ENCODE data around the gene HRH3. TPM values are rescaled to one million over a fixed set of nuclear protein-coding genes. Genes with fewer than 3 reads are reported as not detected.

The HRH3 gene
- total RNA-seq, 2 donors from 2014 or later: 0.44 TPM; not detected in 1

- Histone ChIP-seq H3K9ac (ENCODE audit: extremely low read depth, low read length, poor library complexity, severe bottlenecking) (no peak overlapping the region), H3K4me1 (ENCODE audit: control insufficient read depth, insufficient read depth, low read length) (no peaks in the 10 kb centered on the region), H3K4me3 (ENCODE audit: low read length) (no peak overlapping the region), H3K27ac (ENCODE audit: low read depth, low read length) (no peak overlapping the region), H3K27me3 (ENCODE audit: control insufficient read depth, insufficient read depth, low read length, poor library complexity, severe bottlenecking) (no peaks in the 10 kb centered on the region), H3K36me3 (ENCODE audit: control insufficient read depth, insufficient read depth, low read length) (no peaks in the 10 kb centered on the region), H3K9me3 (ENCODE audit: control insufficient read depth, low read length) (no peaks in the 10 kb centered on the region)
- no peak for DNase-seq
- TF ChIP-seq CTCF (conservative IDR thresholded peaks at IDR 0.05): no peak
- Mint-ChIP-seq H3K27ac (no peak overlapping the region), H3K9me3 (peaks cover 1% of the 10 kb centered on the region), H3K4me3 (no peak overlapping the region), H3K27me3 (ENCODE audit: insufficient read depth) (peaks cover 3% of the 10 kb centered on the region), H3K4me1 (peaks cover 12% of the 10 kb centered on the region), H3K36me3 (ENCODE audit: low read depth) (peaks cover 3% of the 10 kb centered on the region)
- 84 to 93% methylated on average over 6 to 16 of the region's 16 CpGs for WGBS, 2 experiments (ENCODE audit: insufficient coverage in 1 of 2, insufficient read length in 1 of 2)
These were observed 15.1 kb upstream of the HRH3 start for GRCh38 chr20:62235001-62235776.

GRCh38 chr20:62234339-62234738, 14.3 kb upstream of the HRH3 start:
- no peak overlapping the region for H3K9ac ChIP-seq (ENCODE audit: extremely low read depth, low read length, poor library complexity, severe bottlenecking)
- DNase-seq: no peak
- H3K36me3 ChIP-seq (ENCODE audit: control insufficient read depth, insufficient read depth, low read length): no peaks in the 10 kb centered on the region
- H3K4me1 ChIP-seq (ENCODE audit: control insufficient read depth, insufficient read depth, low read length): no peaks in the 10 kb centered on the region
- peaks cover 9% of the 10 kb centered on the region for H3K4me1 Mint-ChIP-seq
- WGBS, 2 experiments (ENCODE audit: insufficient coverage in 1 of 2, insufficient read length in 1 of 2): 88% methylated on average over 3 to 5 of the region's 5 CpGs
- no peak overlapping the region for H3K27ac Mint-ChIP-seq
- H3K4me3 ChIP-seq (ENCODE audit: low read length): no peak overlapping the region
- TF ChIP-seq CTCF (conservative IDR thresholded peaks at IDR 0.05): no peak
- no peak overlapping the region for H3K4me3 Mint-ChIP-seq
- H3K9me3 ChIP-seq (ENCODE audit: control insufficient read depth, low read length): no peaks in the 10 kb centered on the region
- H3K27me3 Mint-ChIP-seq (ENCODE audit: insufficient read depth): peaks cover 3% of the 10 kb centered on the region
- no peaks in the 10 kb centered on the region for H3K27me3 ChIP-seq (ENCODE audit: control insufficient read depth, insufficient read depth, low read length, poor library complexity, severe bottlenecking)
- H3K9me3 Mint-ChIP-seq: peaks cover 1% of the 10 kb centered on the region
- H3K36me3 Mint-ChIP-seq (ENCODE audit: low read depth): no peaks in the 10 kb centered on the region
- no peak overlapping the region for H3K27ac ChIP-seq (ENCODE audit: low read depth, low read length)

- Mint-ChIP-seq H3K36me3 (ENCODE audit: low read depth) (no peaks in the 10 kb centered on the region), H3K4me3 (no peak overlapping the region), H3K27ac (no peak overlapping the region), H3K27me3 (ENCODE audit: insufficient read depth) (peaks cover 3% of the 10 kb centered on the region), H3K9me3 (peaks cover 1% of the 10 kb centered on the region), H3K4me1 (peaks cover 5% of the 10 kb centered on the region)
- no peak overlapping the region for H3K4me3 ChIP-seq (ENCODE audit: low read length)
- no peak for DNase-seq
- 91 to 100% methylated on average over 3 to 4 of the region's 4 CpGs for WGBS, 2 experiments (ENCODE audit: insufficient coverage in 1 of 2, insufficient read length in 1 of 2)
- no peak for TF ChIP-seq CTCF (conservative IDR thresholded peaks at IDR 0.05)
- no peak overlapping the region for H3K27ac ChIP-seq (ENCODE audit: low read depth, low read length)
- no peaks in the 10 kb centered on the region for H3K36me3 ChIP-seq (ENCODE audit: control insufficient read depth, insufficient read depth, low read length)
- H3K27me3 ChIP-seq (ENCODE audit: control insufficient read depth, insufficient read depth, low read length, poor library complexity, severe bottlenecking): no peaks in the 10 kb centered on the region
- no peaks in the 10 kb centered on the region for H3K4me1 ChIP-seq (ENCODE audit: control insufficient read depth, insufficient read depth, low read length)
- no peaks in the 10 kb centered on the region for H3K9me3 ChIP-seq (ENCODE audit: control insufficient read depth, low read length)
- H3K9ac ChIP-seq (ENCODE audit: extremely low read depth, low read length, poor library complexity, severe bottlenecking): no peak overlapping the region
These were observed 13.6 kb upstream of the HRH3 start for GRCh38 chr20:62233684-62234083.
